ENCODE data around the gene TUBB4A.
"Not testable (repeated sequence)": the region's sequence is repeated elsewhere in the genome, so short reads cannot be mapped to it uniquely, and the experiment has no call there.

The TUBB4A gene

GRCh38 chr19:6501740-6502648 is at the start of gene TUBB4A:
Gene TUBB4A, minus strand, starts transcription at chr19:6502309. Its CDS starts 97 bp downstream, at chr19:6502212.
- peak; percentile 81 for DNase-seq (ENCODE audit: low spot score)

GRCh38 chr19:6551091-6551490 is 49.0 kb upstream of the TUBB4A start:
- DNase-seq (ENCODE audit: low spot score), result no peak

- not testable (repeated sequence) for DNase-seq (ENCODE audit: low spot score)
Measured at GRCh38 chr19:6550679-6551078, 48.6 kb upstream of the TUBB4A start.

GRCh38 chr19:6543866-6544347 is 41.8 kb upstream of the TUBB4A start:
- DNase-seq (ENCODE audit: low spot score), result no peak

- DNase-seq (ENCODE audit: low spot score), result no peak
Measured at GRCh38 chr19:6540918-6541689, 39.0 kb upstream of the TUBB4A start.

- no peak for DNase-seq (ENCODE audit: low spot score)
Measured at GRCh38 chr19:6539514-6539913, 37.4 kb upstream of the TUBB4A start.

- no peak for DNase-seq (ENCODE audit: low spot score)
Measured at GRCh38 chr19:6535558-6536137, 33.5 kb upstream of the TUBB4A start.

- DNase-seq (ENCODE audit: low spot score), result peak; percentile 46
Measured at GRCh38 chr19:6534451-6535093, 32.5 kb upstream of the TUBB4A start.

- peak; percentile 42 for DNase-seq (ENCODE audit: low spot score)
Measured at GRCh38 chr19:6533746-6534418, 31.8 kb upstream of the TUBB4A start.

GRCh38 chr19:6533000-6533328 is 30.9 kb upstream of the TUBB4A start:
- DNase-seq (ENCODE audit: low spot score), result no peak

GRCh38 chr19:6532244-6532999 is 30.3 kb upstream of the TUBB4A start:
- DNase-seq (ENCODE audit: low spot score), result no peak

- no peak for DNase-seq (ENCODE audit: low spot score)
Measured at GRCh38 chr19:6531956-6532243, 29.8 kb upstream of the TUBB4A start.

- DNase-seq (ENCODE audit: low spot score), result no peak
Measured at GRCh38 chr19:6531163-6531955, 29.2 kb upstream of the TUBB4A start.

GRCh38 chr19:6530386-6531162 is 28.5 kb upstream of the TUBB4A start, which contains the start of gene TNFSF9:
Gene TNFSF9, plus strand, starts transcription at chr19:6531026. Its CDS starts 11 bp downstream, at chr19:6531037.
- DNase-seq (ENCODE audit: low spot score), result peak; percentile 87

- DNase-seq (ENCODE audit: low spot score), result no peak
Measured at GRCh38 chr19:6529937-6530385, 27.9 kb upstream of the TUBB4A start.

- DNase-seq (ENCODE audit: low spot score), result no peak
Measured at GRCh38 chr19:6529351-6529750, 27.2 kb upstream of the TUBB4A start.

- peak; percentile 13 for DNase-seq (ENCODE audit: low spot score)
Measured at GRCh38 chr19:6528544-6529121, 26.5 kb upstream of the TUBB4A start.

GRCh38 chr19:6527893-6528543 is 25.9 kb upstream of the TUBB4A start:
- DNase-seq (ENCODE audit: low spot score), result no peak
